GM18868 (cell line): ENCODE results near the gene SALL1.

ENCODE experiments used
- ATAC-seq: cut with Tn5 transposase; IDR thresholded peaks from one replicate; pipeline ENCODE4 v1.9.1; 2021; ENCODE audit warnings: mild to moderate bottlenecking, moderate library complexity; ENCODE audit not compliant: unreplicated experiment

Gene SALL1

GRCh38 chr16:51114382-51114781 lies 36.7 kb downstream of the SALL1 start:
- ATAC-seq, result no peak

GRCh38 chr16:51113236-51114125 lies 37.6 kb downstream of the SALL1 start:
- peak; percentile 50 for ATAC-seq

GRCh38 chr16:51112323-51112722 lies 38.7 kb downstream of the SALL1 start:
- no peak for ATAC-seq

- no peak for ATAC-seq
These were observed 39.3 kb downstream of the SALL1 start for GRCh38 chr16:51111759-51112158.

GRCh38 chr16:51110700-51111157 lies 40.3 kb downstream of the SALL1 start:
- ATAC-seq, result no peak

- no peak for ATAC-seq
These were observed 41.9 kb downstream of the SALL1 start for GRCh38 chr16:51109173-51109572.

- ATAC-seq, result no peak
These were observed 43.3 kb downstream of the SALL1 start for GRCh38 chr16:51107742-51108141.

- no peak for ATAC-seq
These were observed 44.5 kb downstream of the SALL1 start for GRCh38 chr16:51106535-51106934.

GRCh38 chr16:51103590-51103989 lies 47.5 kb downstream of the SALL1 start:
- no peak for ATAC-seq

GRCh38 chr16:51097729-51098128 lies 53.3 kb downstream of the SALL1 start:
- no peak for ATAC-seq

GRCh38 chr16:51095890-51096626 lies 55.0 kb downstream of the SALL1 start:
- no peak for ATAC-seq

GRCh38 chr16:51095084-51095881 lies 55.8 kb downstream of the SALL1 start:
- no peak for ATAC-seq

GRCh38 chr16:51093726-51094280 lies 57.3 kb downstream of the SALL1 start:
- ATAC-seq, result no peak
